HG03521 (cell line): Measurements from ENCODE around the gene ACBD6.

Source experiments
- ATAC-seq: cut with Tn5 transposase; IDR thresholded peaks from one replicate; pipeline ENCODE4 v1.9.1; 2021; ENCODE audit warnings: mild to moderate bottlenecking, moderate library complexity; ENCODE audit not compliant: unreplicated experiment

ACBD6 gene

GRCh38 chr1:180311011-180311730 is 191.2 kb downstream of the ACBD6 start:
- no peak for ATAC-seq

- ATAC-seq: no peak
These were observed 192.3 kb downstream of the ACBD6 start for GRCh38 chr1:180310095-180310494.

GRCh38 chr1:180309338-180309737 is 193.0 kb downstream of the ACBD6 start:
- ATAC-seq: no peak

GRCh38 chr1:180301135-180301742 is 201.1 kb downstream of the ACBD6 start:
- ATAC-seq: no peak

- ATAC-seq: no peak
These were observed 202.7 kb downstream of the ACBD6 start for GRCh38 chr1:180299479-180300221.

- no peak for ATAC-seq
These were observed 206.4 kb downstream of the ACBD6 start for GRCh38 chr1:180295999-180296398.

GRCh38 chr1:180294711-180295110 is 207.7 kb downstream of the ACBD6 start:
- no peak for ATAC-seq

- ATAC-seq: no peak
These were observed 211.4 kb downstream of the ACBD6 start for GRCh38 chr1:180291004-180291403.

- ATAC-seq: no peak
These were observed 211.9 kb downstream of the ACBD6 start for GRCh38 chr1:180290265-180291001.

- ATAC-seq: no peak
These were observed 213.4 kb downstream of the ACBD6 start for GRCh38 chr1:180288940-180289339.

- no peak for ATAC-seq
These were observed 214.2 kb downstream of the ACBD6 start for GRCh38 chr1:180287988-180288705.

GRCh38 chr1:180286417-180286816 is 216.0 kb downstream of the ACBD6 start:
- no peak for ATAC-seq

- ATAC-seq: no peak
These were observed 219.3 kb downstream of the ACBD6 start for GRCh38 chr1:180283098-180283497.

- ATAC-seq: no peak
These were observed 219.9 kb downstream of the ACBD6 start for GRCh38 chr1:180282401-180283044.

- no peak for ATAC-seq
These were observed 220.9 kb downstream of the ACBD6 start for GRCh38 chr1:180281490-180281889.

- no peak for ATAC-seq
These were observed 221.8 kb downstream of the ACBD6 start for GRCh38 chr1:180280617-180281016.

GRCh38 chr1:180279651-180280050 is 222.7 kb downstream of the ACBD6 start:
- ATAC-seq: no peak

- no peak for ATAC-seq
These were observed 223.6 kb downstream of the ACBD6 start for GRCh38 chr1:180278596-180279395.

GRCh38 chr1:180278194-180278515 is 224.2 kb downstream of the ACBD6 start:
- no peak for ATAC-seq
